Neural cell (in vitro differentiated cells): Measurements from ENCODE around the gene VTI1B. TPM values are rescaled to one million over a fixed set of nuclear protein-coding genes. Genes with fewer than 3 reads are reported as not detected.
A peak's percentile ranks its signal among the peaks of the same experiment; 100 is the strongest.

ENCODE experiments used
- H2AFZ ChIP-seq: fragments of 200-600, 300-800 bp; sonication (generic), shearing (Covaris generic); 2 replicates; pipeline ENCODE4 v1.6.0; 2014; ENCODE audit warnings: low read depth, mild to moderate bottlenecking, antibody characterized with exemption, low read length, moderate library complexity
- H3F3A ChIP-seq: fragments of 200-600 bp; shearing (Covaris generic); 2 replicates; pipeline ENCODE4 v1.6.1; 2016; ENCODE audit warnings: mild to moderate bottlenecking, moderate library complexity, mixed read lengths, antibody characterized with exemption, low read length; ENCODE audit not compliant: insufficient read depth, poor library complexity, severe bottlenecking
- H3K27ac ChIP-seq: fragments of 200-600, 300-800 bp; sonication (generic), shearing (Covaris generic); 2 replicates; pipeline ENCODE4 v1.5.1; 2014; ENCODE audit warnings: mild to moderate bottlenecking, low read length, moderate library complexity
- H3K27me3 ChIP-seq: fragments of 300-800, 200-600 bp; sonication (generic), shearing (Covaris generic); 2 replicates; pipeline ENCODE4 v1.6.0; 2014; ENCODE audit warnings: mild to moderate bottlenecking, low read depth, low read length, moderate library complexity; ENCODE audit not compliant: insufficient read depth
- H3K36me3 ChIP-seq: fragments of 300-800, 200-600 bp; sonication (generic), shearing (Covaris generic); 2 replicates; pipeline ENCODE4 v1.5.1; 2014; ENCODE audit warnings: mild to moderate bottlenecking, antibody characterized with exemption, low read length, moderate library complexity; ENCODE audit not compliant: insufficient read depth
- H3K4me2 ChIP-seq: fragments of 300-800, 200-600 bp; sonication (generic), shearing (Covaris generic); 2 replicates; pipeline ENCODE4 v1.6.0; 2014; ENCODE audit warnings: mild to moderate bottlenecking, low read length
- H3K4me3 ChIP-seq: fragments of 300-800, 200-600 bp; sonication (generic), shearing (Covaris generic); 2 replicates; pipeline ENCODE4 v1.5.1; 2014; ENCODE audit warnings: mild to moderate bottlenecking, low read length, moderate library complexity
- H3K79me2 ChIP-seq: fragments of 200-600 bp; shearing (Covaris generic); replicated peaks from 2 replicates; pipeline ENCODE4 v1.6.0; 2014; ENCODE audit warnings: mild to moderate bottlenecking, low read length, moderate library complexity; ENCODE audit not compliant: insufficient read depth
- H3K9ac ChIP-seq: fragments of 300-800, 200-600 bp; sonication (generic), shearing (Covaris generic); 2 replicates; pipeline ENCODE4 v1.6.1; 2016; ENCODE audit warnings: mild to moderate bottlenecking, low read length, mixed read lengths
- H3K9me2 ChIP-seq: fragments of 200-600 bp; shearing (Covaris generic); 2 replicates; pipeline ENCODE4 v1.6.1; 2016; ENCODE audit warnings: mild to moderate bottlenecking, low read length, mixed read lengths; ENCODE audit not compliant: insufficient read depth
- H3K9me3 ChIP-seq: fragments of 200-600, 300-800 bp; sonication (generic), shearing (Covaris generic); 2 replicates; pipeline ENCODE4 v1.6.1; 2016; ENCODE audit warnings: mild to moderate bottlenecking, mixed run types, low read length, moderate library complexity, mixed read lengths
- H4K20me1 ChIP-seq: fragments of 200-600 bp; shearing (Covaris generic); 2 replicates; pipeline ENCODE4 v1.6.1; 2016; ENCODE audit warnings: mild to moderate bottlenecking, mixed run types; ENCODE audit not compliant: insufficient read depth
- CTCF ChIP-seq: fragments of 450-650 bp; IDR thresholded peaks from 2 replicates; pipeline ENCODE4 v1.5.1; 2014; ENCODE audit warnings: antibody characterized with exemption, mild to moderate bottlenecking, moderate library complexity; ENCODE audit not compliant: poor library complexity, severe bottlenecking
- EP300 ChIP-seq: fragments of 450-650 bp; conservative IDR thresholded peaks from 2 replicates; pipeline ENCODE4 v1.6.1; 2014; ENCODE audit warnings: antibody characterized with exemption, mild to moderate bottlenecking, moderate library complexity; ENCODE audit not compliant: poor library complexity, severe bottlenecking
- EZH2 ChIP-seq: fragments of 200-600, 300-800 bp; shearing (Covaris generic), sonication (generic); IDR thresholded peaks from 2 replicates; pipeline ENCODE4 v1.6.1; 2014; ENCODE audit warnings: antibody characterized with exemption, low read length, borderline replicate concordance, mild to moderate bottlenecking; ENCODE audit not compliant: insufficient read depth, poor library complexity, severe bottlenecking
- MXI1 ChIP-seq: fragments of 450-650 bp; conservative IDR thresholded peaks from 2 replicates; pipeline ENCODE4 v1.6.1; 2014; ENCODE audit warnings: antibody characterized with exemption, mild to moderate bottlenecking; ENCODE audit not compliant: poor library complexity, severe bottlenecking
- POLR2AphosphoS5 ChIP-seq: IDR thresholded peaks from 2 replicates; pipeline ENCODE4 v1.6.1; 2012
- RAD21 ChIP-seq: fragments of 450-650 bp; conservative IDR thresholded peaks from 2 replicates; pipeline ENCODE4 v1.6.1; 2014; ENCODE audit warnings: antibody characterized with exemption, mild to moderate bottlenecking, moderate library complexity
- REST ChIP-seq: IDR thresholded peaks from 2 replicates; pipeline ENCODE4 v1.6.1; 2012; ENCODE audit warnings: borderline replicate concordance
- SMC3 ChIP-seq: fragments of 450-650 bp; conservative IDR thresholded peaks from 2 replicates; pipeline ENCODE4 v1.6.1; 2014; ENCODE audit warnings: antibody characterized with exemption, mild to moderate bottlenecking, moderate library complexity; ENCODE audit not compliant: poor library complexity
- TAF1 ChIP-seq: IDR thresholded peaks from 2 replicates; pipeline ENCODE4 v1.6.1; 2012; ENCODE audit warnings: low read depth
- polyA plus RNA-seq: library from polyadenylated mRNA; depleted of rRNA; stranded (reverse); fragments of >200 nt; gene quantifications from 2 replicates; pipeline ENCODE4 v1.2.3, GENCODE V29; 2014

Gene VTI1B
- polyA plus RNA-seq, 1 donor from 2014 or later = 78.6 TPM

GRCh38 chr14:67673451-67673850 lies 981 bp downstream of the VTI1B start:
- Histone ChIP-seq H3K27me3 (no peaks in the 10 kb centered on the region), H3F3A (no peaks in the 10 kb centered on the region), H3K4me3 (peak overlapping the region; percentile 83), H3K9me3 (no peaks in the 10 kb centered on the region), H3K4me2 (peak overlapping the region; percentile 56), H3K9ac (peak overlapping the region; percentile 92), H4K20me1 (peaks cover 5% of the 10 kb centered on the region), H3K36me3 (peaks cover 6% of the 10 kb centered on the region), H2AFZ (no peak overlapping the region), H3K79me2 (peaks cover 29% of the 10 kb centered on the region), H3K27ac (peak overlapping the region; percentile 90), H3K9me2 (no peaks in the 10 kb centered on the region)
- TF ChIP-seq RAD21 (no peak), SMC3 (no peak), REST (no peak), MXI1 (no peak), EZH2 (no peak), POLR2AphosphoS5 (no peak), EP300 (no peak), CTCF (no peak), TAF1 (no peak)

GRCh38 chr14:67668559-67668958 lies 5.9 kb downstream of the VTI1B start:
- no peak for TF ChIP-seq TAF1
- H3K4me2 ChIP-seq = no peak overlapping the region
- peaks cover 54% of the 10 kb centered on the region for H3K79me2 ChIP-seq
- no peak overlapping the region for H2AFZ ChIP-seq
- H3K9me2 ChIP-seq = no peaks in the 10 kb centered on the region
- H3K9me3 ChIP-seq = no peaks in the 10 kb centered on the region
- H3F3A ChIP-seq = no peaks in the 10 kb centered on the region
- no peak overlapping the region for H3K4me3 ChIP-seq
- H3K27ac ChIP-seq = no peak overlapping the region
- no peak overlapping the region for H3K9ac ChIP-seq
- no peaks in the 10 kb centered on the region for H3K36me3 ChIP-seq
- no peaks in the 10 kb centered on the region for H3K27me3 ChIP-seq
- H4K20me1 ChIP-seq = peaks cover 5% of the 10 kb centered on the region
